ENCODE measurements around the gene ZNF557. TPM values are rescaled to one million over a fixed set of nuclear protein-coding genes. Genes with fewer than 3 reads are reported as not detected.

ZNF557 gene
- total and polyA plus RNA-seq, 4 donors: 6.9 to 18.1 (median 13.2) TPM

DNA sequence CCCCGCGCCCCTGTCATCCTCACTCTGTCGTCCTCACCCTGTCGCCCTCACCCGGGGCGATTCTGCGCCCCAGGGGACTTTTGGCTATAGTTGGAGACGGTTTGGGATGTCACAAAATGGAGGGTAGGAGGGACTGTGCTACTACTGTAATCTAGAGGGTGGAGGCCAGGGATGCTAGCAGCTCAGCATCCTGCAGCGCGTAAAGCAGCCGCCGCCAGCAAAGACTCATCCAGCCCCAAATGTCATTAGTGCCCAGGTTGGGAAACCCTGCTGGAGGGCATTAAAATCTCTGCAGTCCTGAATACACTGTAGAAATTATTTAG, 362 bp downstream of the ZNF557 start:
- H3K9me3 ChIP-seq (ENCODE audit: control insufficient read depth, insufficient read depth, low read length): no peaks in the 10 kb centered on the region
- H3K4me3 ChIP-seq (ENCODE audit: low read depth, low read length): peak overlapping the region; percentile 85
- H3K27ac ChIP-seq (ENCODE audit: low read depth, low read length): peak overlapping the region; percentile 70
- no peaks in the 10 kb centered on the region for H3K27me3 ChIP-seq (ENCODE audit: control insufficient read depth, insufficient read depth, low read length)
- WGBS (ENCODE audit: insufficient coverage): 0% methylated on average over 6 of the region's 12 CpGs
- no peaks in the 10 kb centered on the region for H3K4me1 ChIP-seq (ENCODE audit: control insufficient read depth, insufficient read depth, low read length)
- DNase-seq (ENCODE audit: low read depth in 4 of 6, low spot score in 6 of 6): no peak
- peaks cover 31% of the 10 kb centered on the region for H3K36me3 ChIP-seq (ENCODE audit: control insufficient read depth, insufficient read depth, low read length)

DNA sequence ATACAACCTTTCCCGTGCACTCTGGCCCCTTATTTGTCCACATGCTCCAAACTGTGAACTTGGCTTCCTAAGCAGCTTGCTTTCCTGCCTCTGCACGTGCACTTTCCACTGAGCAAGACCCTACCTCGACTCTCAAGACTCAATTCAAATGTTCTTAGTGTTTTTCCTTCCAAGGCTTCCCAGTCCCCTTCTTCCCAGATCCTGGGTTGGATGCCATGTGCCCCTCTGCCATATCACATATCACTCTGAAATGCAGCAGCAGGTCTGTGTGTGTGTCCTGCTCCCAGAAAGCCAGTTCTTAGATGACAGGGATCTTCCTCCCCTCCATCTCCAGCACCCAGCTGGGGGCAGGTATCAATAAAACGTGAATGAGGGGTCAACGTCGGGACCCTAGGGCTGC, 3.0 kb downstream of the ZNF557 start:
- WGBS (ENCODE audit: insufficient coverage): 95% methylated on average over 5 of the region's 6 CpGs
- Histone ChIP-seq H3K27me3 (ENCODE audit: control insufficient read depth, insufficient read depth, low read length) (no peaks in the 10 kb centered on the region), H3K9me3 (ENCODE audit: control insufficient read depth, insufficient read depth, low read length) (peaks cover 3% of the 10 kb centered on the region), H3K36me3 (ENCODE audit: control insufficient read depth, insufficient read depth, low read length) (peaks cover 54% of the 10 kb centered on the region), H3K4me3 (ENCODE audit: low read depth, low read length) (no peak overlapping the region), H3K4me1 (ENCODE audit: control insufficient read depth, insufficient read depth, low read length) (no peaks in the 10 kb centered on the region), H3K27ac (ENCODE audit: low read depth, low read length) (no peak overlapping the region)
- no peak for DNase-seq (ENCODE audit: low read depth in 4 of 6, low spot score in 6 of 6)

DNA sequence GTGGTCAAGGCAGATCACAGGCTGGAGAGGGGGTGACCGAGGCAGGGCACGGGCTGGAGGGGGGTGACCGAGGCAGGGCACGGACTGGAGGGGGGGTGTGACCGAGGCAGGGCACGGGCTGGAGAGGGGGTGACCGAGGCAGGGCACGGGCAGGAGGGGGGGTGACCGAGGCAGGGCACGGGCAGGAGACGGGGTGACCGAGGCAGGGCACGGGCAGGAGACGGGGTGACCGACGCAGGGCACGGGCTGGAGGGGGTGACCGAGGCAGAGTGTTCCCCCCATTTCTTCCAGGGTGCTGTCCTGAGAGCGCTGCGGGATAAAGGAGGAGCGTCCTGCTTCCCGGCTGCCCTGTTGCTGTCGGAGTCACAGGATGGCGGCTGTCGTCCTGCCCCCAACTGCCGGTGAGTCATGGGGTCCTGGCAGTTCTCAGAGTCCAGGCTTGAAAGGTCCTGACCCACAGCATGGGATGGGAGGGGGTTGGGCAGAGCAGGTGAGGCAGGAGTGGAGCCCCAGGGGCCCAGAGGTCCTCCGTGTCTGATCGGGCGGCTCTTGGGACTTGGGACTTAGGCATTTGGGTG, 5.3 kb downstream of the ZNF557 start:
- peaks cover 6% of the 10 kb centered on the region for H3K9me3 ChIP-seq (ENCODE audit: control insufficient read depth, insufficient read depth, low read length)
- H3K4me1 ChIP-seq (ENCODE audit: control insufficient read depth, insufficient read depth, low read length): no peaks in the 10 kb centered on the region
- 98% methylated on average over 23 of the region's 29 CpGs for WGBS (ENCODE audit: insufficient coverage)
- H3K4me3 ChIP-seq (ENCODE audit: low read depth, low read length): no peak overlapping the region
- no peak for DNase-seq (ENCODE audit: low read depth in 4 of 6, low spot score in 6 of 6)
- peaks cover 69% of the 10 kb centered on the region for H3K36me3 ChIP-seq (ENCODE audit: control insufficient read depth, insufficient read depth, low read length)
- no peak overlapping the region for H3K27ac ChIP-seq (ENCODE audit: low read depth, low read length)
- no peaks in the 10 kb centered on the region for H3K27me3 ChIP-seq (ENCODE audit: control insufficient read depth, insufficient read depth, low read length)

- peaks cover 82% of the 10 kb centered on the region for H3K36me3 ChIP-seq (ENCODE audit: control insufficient read depth, insufficient read depth, low read length)
- no peaks in the 10 kb centered on the region for H3K27me3 ChIP-seq (ENCODE audit: control insufficient read depth, insufficient read depth, low read length)
- no peak for DNase-seq (ENCODE audit: low read depth in 4 of 6, low spot score in 6 of 6)
- 100% methylated on average over 4 of the region's 6 CpGs for WGBS (ENCODE audit: insufficient coverage)
- H3K27ac ChIP-seq (ENCODE audit: low read depth, low read length): no peak overlapping the region
- H3K9me3 ChIP-seq (ENCODE audit: control insufficient read depth, insufficient read depth, low read length): peaks cover 11% of the 10 kb centered on the region
- no peak overlapping the region for H3K4me3 ChIP-seq (ENCODE audit: low read depth, low read length)
- no peaks in the 10 kb centered on the region for H3K4me1 ChIP-seq (ENCODE audit: control insufficient read depth, insufficient read depth, low read length)
Measured at GRCh38 chr19:7076151-7076550, 6.6 kb downstream of the ZNF557 start.

DNA sequence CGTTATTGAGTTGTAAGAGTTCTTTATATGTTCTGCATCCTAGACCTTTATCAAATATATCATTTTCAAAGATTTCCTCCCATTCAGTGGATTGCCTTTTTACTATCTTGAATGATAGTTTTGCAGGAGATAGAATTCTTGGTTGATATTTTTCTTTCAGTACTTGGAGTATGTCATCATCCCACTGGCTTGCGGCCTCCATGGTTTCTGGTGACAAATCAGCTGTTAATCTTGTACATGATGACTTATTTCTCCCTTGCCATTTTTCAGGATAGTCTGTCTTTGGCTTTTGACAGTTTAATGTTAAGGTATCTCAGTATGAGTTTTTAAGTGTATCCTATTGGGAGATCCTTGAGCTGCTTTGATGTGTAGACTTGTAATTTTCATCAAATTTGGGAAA, 8.5 kb downstream of the ZNF557 start:
- Histone ChIP-seq H3K36me3 (ENCODE audit: control insufficient read depth, insufficient read depth, low read length) (peaks cover 87% of the 10 kb centered on the region), H3K4me3 (ENCODE audit: low read depth, low read length) (no peak overlapping the region), H3K27me3 (ENCODE audit: control insufficient read depth, insufficient read depth, low read length) (no peaks in the 10 kb centered on the region), H3K9me3 (ENCODE audit: control insufficient read depth, insufficient read depth, low read length) (peaks cover 22% of the 10 kb centered on the region), H3K27ac (ENCODE audit: low read depth, low read length) (no peak overlapping the region), H3K4me1 (ENCODE audit: control insufficient read depth, insufficient read depth, low read length) (no peaks in the 10 kb centered on the region)
- 100% methylated on average over 1 of the region's 2 CpGs for WGBS (ENCODE audit: insufficient coverage)
- no peak for DNase-seq (ENCODE audit: low read depth in 4 of 6, low spot score in 6 of 6)

GRCh38 chr19:7083076-7083956, 13.8 kb downstream of the ZNF557 start:
- Histone ChIP-seq H3K9me3 (ENCODE audit: control insufficient read depth, insufficient read depth, low read length) (peaks cover 25% of the 10 kb centered on the region), H3K4me1 (ENCODE audit: control insufficient read depth, insufficient read depth, low read length) (no peaks in the 10 kb centered on the region), H3K4me3 (ENCODE audit: low read depth, low read length) (no peak overlapping the region), H3K27ac (ENCODE audit: low read depth, low read length) (no peak overlapping the region), H3K36me3 (ENCODE audit: control insufficient read depth, insufficient read depth, low read length) (peaks cover 58% of the 10 kb centered on the region), H3K27me3 (ENCODE audit: control insufficient read depth, insufficient read depth, low read length) (no peaks in the 10 kb centered on the region)
- DNase-seq (ENCODE audit: low read depth in 4 of 6, low spot score in 6 of 6): peak in 1 of 6 donors; percentile 13
- WGBS (ENCODE audit: insufficient coverage): 100% methylated on average over 4 of the region's 15 CpGs

DNA sequence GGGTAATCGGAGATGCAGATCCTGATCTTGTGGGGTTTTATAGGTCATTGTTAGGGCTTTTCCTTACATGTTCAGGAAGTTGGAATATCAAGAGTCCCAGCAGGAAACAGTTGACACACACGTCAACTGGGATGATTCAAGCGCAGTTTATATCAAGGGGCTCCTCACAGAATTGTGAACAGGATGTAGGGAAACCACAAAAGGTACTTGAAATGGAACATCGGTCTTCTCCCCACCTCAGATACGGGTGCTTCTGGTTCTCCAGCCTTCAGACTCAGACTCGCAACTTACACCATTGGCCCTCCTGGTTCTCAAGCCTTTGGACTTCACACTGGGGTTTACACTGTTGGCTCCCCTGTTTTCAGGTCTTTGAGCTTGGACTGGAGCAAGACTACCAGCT, 19.5 kb downstream of the ZNF557 start:
- Histone ChIP-seq H3K4me3 (ENCODE audit: low read depth, low read length) (no peak overlapping the region), H3K27me3 (ENCODE audit: control insufficient read depth, insufficient read depth, low read length) (no peaks in the 10 kb centered on the region), H3K9me3 (ENCODE audit: control insufficient read depth, insufficient read depth, low read length) (peaks cover 5% of the 10 kb centered on the region), H3K4me1 (ENCODE audit: control insufficient read depth, insufficient read depth, low read length) (no peaks in the 10 kb centered on the region), H3K36me3 (ENCODE audit: control insufficient read depth, insufficient read depth, low read length) (peaks cover 10% of the 10 kb centered on the region), H3K27ac (ENCODE audit: low read depth, low read length) (no peak overlapping the region)
- WGBS (ENCODE audit: insufficient coverage): 100% methylated on average over 5 of the region's 6 CpGs
- no peak for DNase-seq (ENCODE audit: low read depth in 4 of 6, low spot score in 6 of 6)

DNA sequence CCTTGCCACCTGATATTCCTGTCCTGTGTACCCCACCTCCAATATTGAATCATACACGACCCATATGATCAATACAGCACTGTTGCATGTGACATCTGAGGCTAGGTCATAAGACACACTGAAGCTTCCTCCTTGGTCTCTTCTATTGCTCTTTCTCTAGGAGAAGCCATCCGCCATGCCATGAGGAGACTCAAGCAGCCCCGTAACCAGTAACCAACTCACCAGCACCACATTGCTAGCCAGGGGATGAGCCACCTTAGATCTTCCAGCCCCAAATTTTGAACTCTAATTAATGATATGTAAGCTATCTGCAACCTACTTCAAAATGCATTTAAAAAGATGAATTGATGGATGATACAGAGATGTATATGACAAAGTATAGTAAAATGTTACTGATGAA, 28.6 kb downstream of the ZNF557 start:
- H3K4me1 ChIP-seq (ENCODE audit: control insufficient read depth, insufficient read depth, low read length): peaks cover 7% of the 10 kb centered on the region
- DNase-seq (ENCODE audit: low read depth in 4 of 6, low spot score in 6 of 6): no peak
- peaks cover 3% of the 10 kb centered on the region for H3K9me3 ChIP-seq (ENCODE audit: control insufficient read depth, insufficient read depth, low read length)
- H3K36me3 ChIP-seq (ENCODE audit: control insufficient read depth, insufficient read depth, low read length): no peaks in the 10 kb centered on the region
- no peak overlapping the region for H3K4me3 ChIP-seq (ENCODE audit: low read depth, low read length)
- no peak overlapping the region for H3K27ac ChIP-seq (ENCODE audit: low read depth, low read length)
- 100% methylated on average over 1 of the region's 3 CpGs for WGBS (ENCODE audit: insufficient coverage)
- H3K27me3 ChIP-seq (ENCODE audit: control insufficient read depth, insufficient read depth, low read length): no peaks in the 10 kb centered on the region

GRCh38 chr19:7098701-7099596, 29.4 kb downstream of the ZNF557 start:
- Histone ChIP-seq H3K9me3 (ENCODE audit: control insufficient read depth, insufficient read depth, low read length) (peaks cover 3% of the 10 kb centered on the region), H3K27me3 (ENCODE audit: control insufficient read depth, insufficient read depth, low read length) (no peaks in the 10 kb centered on the region), H3K36me3 (ENCODE audit: control insufficient read depth, insufficient read depth, low read length) (no peaks in the 10 kb centered on the region), H3K4me1 (ENCODE audit: control insufficient read depth, insufficient read depth, low read length) (peaks cover 7% of the 10 kb centered on the region), H3K27ac (ENCODE audit: low read depth, low read length) (peak overlapping the region; percentile 97), H3K4me3 (ENCODE audit: low read depth, low read length) (peak overlapping the region; percentile 75)
- peak; percentile 88 to 99 (median 92) for DNase-seq (ENCODE audit: low read depth in 4 of 6, low spot score in 6 of 6)
- under 1% methylated on average over 77 of the region's 78 CpGs for WGBS (ENCODE audit: insufficient coverage)

Measured in spinal cord (tissue), 10 donors.